GM19397 (cell line): Measurements from ENCODE around the gene WNK2.

Experiments used
- ATAC-seq: cut with Tn5 transposase; IDR thresholded peaks from one replicate; pipeline ENCODE4 v1.9.1; 2021; ENCODE audit warnings: mild to moderate bottlenecking, moderate library complexity; ENCODE audit not compliant: unreplicated experiment

The WNK2 gene

GRCh38 chr9:93290495-93291434 lies 106.8 kb downstream of the WNK2 start:
- no peak for ATAC-seq

GRCh38 chr9:93291536-93292287 lies 107.8 kb downstream of the WNK2 start:
- no peak for ATAC-seq

GRCh38 chr9:93292288-93292615 lies 108.3 kb downstream of the WNK2 start:
- no peak for ATAC-seq

- no peak for ATAC-seq
These were observed 108.9 kb downstream of the WNK2 start for GRCh38 chr9:93292664-93293328.

GRCh38 chr9:93294011-93294410 lies 110.1 kb downstream of the WNK2 start:
- no peak for ATAC-seq

GRCh38 chr9:93295031-93295430 lies 111.1 kb downstream of the WNK2 start:
- no peak for ATAC-seq

GRCh38 chr9:93295456-93296076 lies 111.6 kb downstream of the WNK2 start:
- ATAC-seq = no peak

GRCh38 chr9:93296889-93297480 lies 113.0 kb downstream of the WNK2 start:
- no peak for ATAC-seq

GRCh38 chr9:93297659-93298497 lies 113.9 kb downstream of the WNK2 start:
- ATAC-seq = no peak

GRCh38 chr9:93298498-93299417 lies 114.8 kb downstream of the WNK2 start:
- ATAC-seq = no peak

GRCh38 chr9:93299418-93300174 lies 115.7 kb downstream of the WNK2 start:
- ATAC-seq = no peak

GRCh38 chr9:93300175-93300572 lies 116.2 kb downstream of the WNK2 start:
- no peak for ATAC-seq

GRCh38 chr9:93300585-93301081 lies 116.7 kb downstream of the WNK2 start:
- no peak for ATAC-seq

- no peak for ATAC-seq
These were observed 117.4 kb downstream of the WNK2 start for GRCh38 chr9:93301291-93301811.

GRCh38 chr9:93301911-93302541 lies 118.1 kb downstream of the WNK2 start:
- ATAC-seq = no peak

- no peak for ATAC-seq
These were observed 118.8 kb downstream of the WNK2 start for GRCh38 chr9:93302586-93303257.
